HepG2 (cell line): ENCODE data around the gene TSR1. TPM values are rescaled to one million over a fixed set of nuclear protein-coding genes. Genes with fewer than 3 reads are reported as not detected.
A peak's percentile ranks its signal among the peaks of the same experiment; 100 is the strongest.

Experiments
- BRD4 ChIP-seq: sonication (generic); formaldehyde crosslinking; IDR thresholded peaks from 2 replicates; pipeline ENCODE4 v1.4.0; 2020; ENCODE audit warnings: missing genetic modification reagents
- CCDC6 ChIP-seq: sonication (generic); formaldehyde crosslinking; IDR thresholded peaks from 2 replicates; pipeline ENCODE4 v1.8.1; 2022; ENCODE audit warnings: mild to moderate bottlenecking, missing genetic modification reagents, moderate library complexity
- FOXO1 ChIP-seq: sonication (generic); formaldehyde crosslinking; IDR thresholded peaks from 2 replicates; pipeline ENCODE4 v1.4.0; 2020; ENCODE audit warnings: missing genetic modification reagents
- HMG20B ChIP-seq: conservative IDR thresholded peaks from 2 replicates; pipeline ENCODE4 v1.6.1; 2016; ENCODE audit warnings: missing genetic modification reagents, missing compliant biosample characterization
- KAT7 ChIP-seq: IDR thresholded peaks from 2 replicates; pipeline ENCODE4 v1.6.1; 2018; ENCODE audit warnings: borderline replicate concordance, missing compliant biosample characterization
- NKX3-1 ChIP-seq: sonication (generic); formaldehyde crosslinking; IDR thresholded peaks from 2 replicates; pipeline ENCODE4 v1.5.0; 2020; ENCODE audit warnings: missing genetic modification reagents
- PTBP1 ChIP-seq: fragments of 200-400 bp; formaldehyde crosslinking; IDR thresholded peaks from 2 replicates; pipeline ENCODE4 v1.6.1; 2018; ENCODE audit warnings: low read length, low read depth; ENCODE audit not compliant: poor library complexity, severe bottlenecking
- RXRB ChIP-seq: IDR thresholded peaks from 2 replicates; pipeline ENCODE4 v1.6.1; 2016; ENCODE audit warnings: borderline replicate concordance, missing genetic modification reagents, missing compliant biosample characterization
- SNAI1 ChIP-seq: sonication (generic); formaldehyde crosslinking; IDR thresholded peaks from 2 replicates; pipeline ENCODE4 v1.5.0; 2020; ENCODE audit warnings: mild to moderate bottlenecking, missing genetic modification reagents, borderline replicate concordance
- TGIF2 ChIP-seq: IDR thresholded peaks from 2 replicates; pipeline ENCODE4 v1.6.1; 2016; ENCODE audit warnings: control low read depth, missing compliant biosample characterization
- ZBTB38 ChIP-seq: sonication (generic); formaldehyde crosslinking; IDR thresholded peaks from 2 replicates; pipeline ENCODE4 v1.5.1; 2020; ENCODE audit warnings: mild to moderate bottlenecking, missing genetic modification reagents
- ZFYVE20 ChIP-seq: sonication (generic); formaldehyde crosslinking; IDR thresholded peaks from 2 replicates; pipeline ENCODE4 v1.8.0; 2023; ENCODE audit warnings: low read depth, mild to moderate bottlenecking, moderate library complexity, missing genetic modification reagents, borderline replicate concordance
- ZNF124 ChIP-seq: sonication (generic); formaldehyde crosslinking; IDR thresholded peaks from 2 replicates; pipeline ENCODE4 v1.4.0; 2020; ENCODE audit warnings: missing genetic modification reagents
- ZNF136 ChIP-seq: sonication (generic); formaldehyde crosslinking; IDR thresholded peaks from 2 replicates; pipeline ENCODE4 v1.8.1; 2022; ENCODE audit warnings: low read depth, mild to moderate bottlenecking, moderate library complexity, missing genetic modification reagents
- ZNF331 ChIP-seq: sonication (generic); formaldehyde crosslinking; IDR thresholded peaks from 2 replicates; pipeline ENCODE4 v1.4.0; 2020; ENCODE audit warnings: missing genetic modification reagents
- ZNF543 ChIP-seq: sonication (generic); formaldehyde crosslinking; IDR thresholded peaks from 2 replicates; pipeline ENCODE4 v1.4.0; 2020; ENCODE audit warnings: mild to moderate bottlenecking, missing genetic modification reagents
- ZNF614 ChIP-seq: IDR thresholded peaks from 2 replicates; pipeline ENCODE4 v1.6.1; 2018; ENCODE audit warnings: missing biosample characterization, missing genetic modification reagents, inconsistent platforms, borderline replicate concordance
- ZNF792 ChIP-seq: IDR thresholded peaks from 2 replicates; pipeline ENCODE4 v1.6.1; 2016
- ZSCAN21 ChIP-seq: sonication (generic); formaldehyde crosslinking; IDR thresholded peaks from 2 replicates; pipeline ENCODE4 v1.8.0; 2022; ENCODE audit warnings: mild to moderate bottlenecking, missing genetic modification reagents, moderate library complexity, borderline replicate concordance
- polyA plus RNA-seq, 8 experiments: library from polyadenylated mRNA; depleted of rRNA in 3 of 8; stranded (reverse) in 7 of 8; unstranded in 1 of 8; fragments of >200 nt; fragmentation: Illumina TruSeq in 4 of 8; extraction: Trizol in 4 of 8; gene quantifications; 2 replicates each; pipeline versions ENCODE4 v1.2.1 to v1.2.3, GENCODE V29; 2011 to 2016; ENCODE audit warnings: low read depth in 4 of 8, missing spikeins in 1 of 8, mixed read lengths in 1 of 8; ENCODE audit not compliant: insufficient read depth in 1 of 8
- total RNA-seq, 5 experiments: library from RNA; depleted of rRNA; stranded (reverse); fragments of >200 nt; fragmentation: Illumina TruSeq; extraction: Trizol; gene quantifications; 2 replicates each; pipeline ENCODE4 v1.2.3, GENCODE V29; 2016; ENCODE audit warnings: low read depth in 1 of 5
- TF ChIP-seq, protein P1 (sequence below): sonication (generic); formaldehyde crosslinking; IDR thresholded peaks from 2 replicates; pipeline ENCODE4 v1.8.0; 2022; ENCODE audit warnings: missing genetic modification reagents, mild to moderate bottlenecking, inconsistent platforms, borderline replicate concordance
- TF ChIP-seq, protein P2 (sequence below): sonication (generic); formaldehyde crosslinking; IDR thresholded peaks from 2 replicates; pipeline ENCODE4 v1.8.1; 2022; ENCODE audit warnings: low read depth, mild to moderate bottlenecking, missing genetic modification reagents
- TF ChIP-seq, protein P3 (sequence below): sonication (generic); formaldehyde crosslinking; IDR thresholded peaks from 2 replicates; pipeline ENCODE4 v1.4.0; 2020; ENCODE audit warnings: missing genetic modification reagents

Gene TSR1
- total and polyA plus RNA-seq, 2 of the 13 experiments (the other 11 are each of a cell fraction or from before 2014, with no cell fraction given), result 7.1 to 65.8 TPM

DNA sequence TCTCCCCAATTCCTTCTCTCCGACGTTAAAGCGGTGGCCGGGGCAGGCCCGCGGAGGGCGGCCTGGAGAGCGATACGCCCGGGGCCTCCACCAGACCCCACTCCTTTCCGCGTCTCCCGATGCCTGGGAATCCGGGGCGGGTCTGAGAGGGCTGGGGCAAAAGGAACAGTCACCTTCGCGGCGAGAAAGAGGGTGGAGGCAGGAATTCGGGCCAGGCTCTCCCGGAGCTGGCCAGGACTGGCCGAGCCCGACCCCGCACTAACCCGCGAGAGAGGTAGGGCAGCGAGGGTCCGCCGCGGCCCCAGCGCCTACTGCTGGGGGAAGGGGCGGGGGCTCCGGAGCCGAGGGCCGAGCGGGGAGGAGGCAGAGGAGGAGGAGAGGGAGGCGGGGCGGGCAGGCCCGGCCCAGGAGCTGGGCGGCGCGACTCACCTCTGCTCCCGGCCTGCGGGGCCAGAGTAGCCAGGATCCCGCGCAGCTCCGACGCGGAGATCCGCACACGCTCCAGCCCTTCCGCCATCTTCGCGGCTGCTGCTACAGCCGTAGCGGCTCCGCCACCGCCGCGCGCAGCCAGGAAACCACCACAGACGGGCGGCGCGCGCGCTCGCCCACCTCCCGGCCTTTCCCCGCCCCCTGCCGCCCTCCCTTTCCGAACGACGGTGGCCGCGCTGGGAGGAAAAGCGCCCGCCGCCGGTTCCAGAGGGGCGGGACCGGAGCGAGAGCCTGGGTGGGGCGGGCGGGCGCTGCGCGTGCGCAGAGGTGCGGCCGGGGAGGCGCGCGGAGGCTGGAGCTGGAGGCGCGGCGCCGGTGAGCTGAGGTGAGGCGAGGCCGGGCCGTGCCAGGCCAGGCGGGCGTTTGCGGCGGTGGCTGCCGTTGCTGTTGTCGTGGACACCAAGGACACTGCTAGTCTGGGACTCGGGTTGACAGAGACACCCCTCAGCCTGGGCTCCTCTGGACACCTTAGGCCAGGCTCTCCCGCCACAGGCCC lies 32.8 kb downstream of the TSR1 start, which contains the start of the genes SMG6 and SRR (continued):
- 0 out of 2 replicates have a peak, but pooled peaks have one; percentile 53 for TF ChIP-seq NKX3-1 (CRISPR knock-in tag)
- 0 out of 2 replicates have a peak, but pooled peaks have one; percentile 30 for TF ChIP-seq ZNF331 (CRISPR knock-in tag)
- peak; percentile 57; the same call in 1 of the 2 replicates for TF ChIP-seq ZNF136 (CRISPR knock-in tag)
- TF ChIP-seq SNAI1 (CRISPR knock-in tag), result 0 out of 2 replicates have a peak, but pooled peaks have one; percentile 47
- peak; percentile 44; the same call in 1 of the 2 replicates for TF ChIP-seq TGIF2
- TF ChIP-seq, protein P1, sequence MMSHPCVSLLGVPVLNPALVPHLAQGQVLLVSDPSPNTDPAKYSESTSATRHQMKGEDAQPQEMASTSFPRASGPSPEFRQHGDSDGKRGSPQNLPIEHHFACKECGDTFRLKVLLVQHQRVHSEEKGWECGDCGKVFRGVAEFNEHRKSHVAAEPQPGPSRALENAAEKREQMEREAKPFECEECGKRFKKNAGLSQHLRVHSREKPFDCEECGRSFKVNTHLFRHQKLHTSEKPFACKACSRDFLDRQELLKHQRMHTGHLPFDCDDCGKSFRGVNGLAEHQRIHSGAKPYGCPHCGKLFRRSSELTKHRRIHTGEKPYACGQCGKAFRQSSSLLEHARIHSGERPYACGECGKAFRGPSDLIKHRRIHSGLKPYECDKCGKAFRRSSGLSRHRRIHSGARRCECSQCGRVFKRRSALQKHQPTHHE, result 0 out of 2 replicates have a peak, but pooled peaks have one; percentile 57
- TF ChIP-seq KAT7 (CRISPR knock-in tag), result peak; percentile 66; the same call in 1 of the 2 replicates
- TF ChIP-seq ZNF124 (CRISPR knock-in tag), result no peak
- TF ChIP-seq, protein P2, sequence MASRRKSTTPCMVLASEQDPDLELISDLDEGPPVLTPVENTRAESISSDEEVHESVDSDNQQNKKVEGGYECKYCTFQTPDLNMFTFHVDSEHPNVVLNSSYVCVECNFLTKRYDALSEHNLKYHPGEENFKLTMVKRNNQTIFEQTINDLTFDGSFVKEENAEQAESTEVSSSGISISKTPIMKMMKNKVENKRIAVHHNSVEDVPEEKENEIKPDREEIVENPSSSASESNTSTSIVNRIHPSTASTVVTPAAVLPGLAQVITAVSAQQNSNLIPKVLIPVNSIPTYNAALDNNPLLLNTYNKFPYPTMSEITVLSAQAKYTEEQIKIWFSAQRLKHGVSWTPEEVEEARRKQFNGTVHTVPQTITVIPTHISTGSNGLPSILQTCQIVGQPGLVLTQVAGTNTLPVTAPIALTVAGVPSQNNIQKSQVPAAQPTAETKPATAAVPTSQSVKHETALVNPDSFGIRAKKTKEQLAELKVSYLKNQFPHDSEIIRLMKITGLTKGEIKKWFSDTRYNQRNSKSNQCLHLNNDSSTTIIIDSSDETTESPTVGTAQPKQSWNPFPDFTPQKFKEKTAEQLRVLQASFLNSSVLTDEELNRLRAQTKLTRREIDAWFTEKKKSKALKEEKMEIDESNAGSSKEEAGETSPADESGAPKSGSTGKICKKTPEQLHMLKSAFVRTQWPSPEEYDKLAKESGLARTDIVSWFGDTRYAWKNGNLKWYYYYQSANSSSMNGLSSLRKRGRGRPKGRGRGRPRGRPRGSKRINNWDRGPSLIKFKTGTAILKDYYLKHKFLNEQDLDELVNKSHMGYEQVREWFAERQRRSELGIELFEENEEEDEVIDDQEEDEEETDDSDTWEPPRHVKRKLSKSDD (CRISPR knock-in tag), result no peak
- 0 out of 2 replicates have a peak, but pooled peaks have one; percentile 21 for TF ChIP-seq RXRB (CRISPR knock-in tag)
- peak; percentile 64; the same call in 1 of the 2 replicates for TF ChIP-seq ZSCAN21 (CRISPR knock-in tag)
- peak; percentile 45; the same call in 1 of the 2 replicates for TF ChIP-seq ZNF792 (CRISPR knock-in tag)
- TF ChIP-seq FOXO1 (CRISPR knock-in tag), result peak; percentile 9; the same call in 1 of the 2 replicates
- TF ChIP-seq ZNF614, result 0 out of 2 replicates have a peak, but pooled peaks have one; percentile 52
- TF ChIP-seq, protein P3, sequence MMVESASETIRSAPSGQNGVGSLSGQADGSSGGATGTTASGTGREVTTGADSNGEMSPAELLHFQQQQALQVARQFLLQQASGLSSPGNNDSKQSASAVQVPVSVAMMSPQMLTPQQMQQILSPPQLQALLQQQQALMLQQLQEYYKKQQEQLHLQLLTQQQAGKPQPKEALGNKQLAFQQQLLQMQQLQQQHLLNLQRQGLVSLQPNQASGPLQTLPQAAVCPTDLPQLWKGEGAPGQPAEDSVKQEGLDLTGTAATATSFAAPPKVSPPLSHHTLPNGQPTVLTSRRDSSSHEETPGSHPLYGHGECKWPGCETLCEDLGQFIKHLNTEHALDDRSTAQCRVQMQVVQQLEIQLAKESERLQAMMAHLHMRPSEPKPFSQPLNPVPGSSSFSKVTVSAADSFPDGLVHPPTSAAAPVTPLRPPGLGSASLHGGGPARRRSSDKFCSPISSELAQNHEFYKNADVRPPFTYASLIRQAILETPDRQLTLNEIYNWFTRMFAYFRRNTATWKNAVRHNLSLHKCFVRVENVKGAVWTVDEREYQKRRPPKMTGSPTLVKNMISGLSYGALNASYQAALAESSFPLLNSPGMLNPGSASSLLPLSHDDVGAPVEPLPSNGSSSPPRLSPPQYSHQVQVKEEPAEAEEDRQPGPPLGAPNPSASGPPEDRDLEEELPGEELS (CRISPR knock-in tag), result 0 out of 2 replicates have a peak, but pooled peaks have one; percentile 12
- TF ChIP-seq ZBTB38 (CRISPR knock-in tag), result peak; percentile 63; the same call in 1 of the 2 replicates
- TF ChIP-seq CCDC6, result 0 out of 2 replicates have a peak, but pooled peaks have one; percentile 31
- peak; percentile 56; the same call in 1 of the 2 replicates for TF ChIP-seq ZNF543 (CRISPR knock-in tag)
- 0 out of 2 replicates have a peak, but pooled peaks have one; percentile 16 for TF ChIP-seq BRD4 (CRISPR knock-in tag)
- TF ChIP-seq PTBP1, result peak; percentile 66
- TF ChIP-seq HMG20B (CRISPR knock-in tag), result no peak
- TF ChIP-seq ZFYVE20, result 0 out of 2 replicates have a peak, but pooled peaks have one; percentile 15
